Esophagus muscularis mucosa (tissue), 4 donors: ENCODE data around the gene G2E3. TPM values are rescaled to one million over a fixed set of nuclear protein-coding genes. Genes with fewer than 3 reads are reported as not detected.

Experiments used
- DNase-seq: peaks from one replicate; pipeline ENCODE4 v3.0.0-alpha.2; 2017; ENCODE audit errors: extremely low spot score
- H3K27ac ChIP-seq, 4 donors: fragments of 200-600 bp; sonication (generic); replicated peaks in 1 of 4; 1 replicate in 3 of 4; 2 replicates in 1 of 4; pipeline ENCODE4 v1.5.1; 2016 to 2019; ENCODE audit warnings: mild to moderate bottlenecking in 1 of 4
- H3K27me3 ChIP-seq, 4 donors: fragments of 200-600 bp; sonication (generic); one replicate each; pipeline versions ENCODE4 v1.5.1 to v1.6.0; 2016 to 2019
- H3K36me3 ChIP-seq, 4 donors: fragments of 200-600 bp; sonication (generic); one replicate each; pipeline ENCODE4 v1.5.1; 2016 to 2019
- H3K4me1 ChIP-seq, 4 donors: fragments of 200-600 bp; sonication (generic); one replicate each; pipeline ENCODE4 v1.5.1; 2016 to 2019
- H3K4me3 ChIP-seq, 4 donors: fragments of 200-600 bp; sonication (generic); 1 replicate in 2 of 4; 2 replicates in 2 of 4; pipeline ENCODE4 v1.5.1; 2016 to 2019; ENCODE audit warnings: mild to moderate bottlenecking in 4 of 4, moderate library complexity in 1 of 4
- H3K9me3 ChIP-seq, 4 donors: fragments of 200-600 bp; sonication (generic); 1 replicate in 3 of 4; 2 replicates in 1 of 4; pipeline ENCODE4 v1.5.1; 2016 to 2019
- EP300 ChIP-seq: sonication (generic); formaldehyde crosslinking; IDR thresholded peaks from one replicate; pipeline ENCODE4 v1.6.1; 2017; ENCODE audit warnings: antibody characterized with exemption
- POLR2A ChIP-seq: fragments of 450-650 bp; IDR thresholded peaks from one replicate; pipeline ENCODE4 v1.6.1; 2017; ENCODE audit warnings: antibody characterized with exemption, moderate library complexity, mild to moderate bottlenecking, low read depth
- POLR2AphosphoS5 ChIP-seq, 2 donors: sonication (generic); formaldehyde crosslinking; IDR thresholded peaks; one replicate each; pipeline ENCODE4 v1.6.1; 2017; ENCODE audit warnings: antibody characterized with exemption in 2 of 2
- WGBS: methylation state at CpG from one replicate; pipeline ENCODE4 v1.1.5; 2018; 5-methylcytosine and 5-hydroxymethylcytosine counted together
- intact Hi-C: fragments of 100-400 bp; cut with DNase I; formaldehyde crosslinking; loops from one replicate; pipeline ENCODE4 v1.15.1; 2023
- total RNA-seq, 4 donors: library from RNA; depleted of rRNA; stranded (reverse); fragments of >200 nt; gene quantifications; one replicate each; pipeline versions ENCODE4 v1.1.0 to v1.2.1, GENCODE V29; 2016
- TF ChIP-seq, protein P1 (sequence below), 3 experiments: fragments of 200-600 bp in 2 of 3; fragments of 450-650 bp in 1 of 3; sonication (generic) in 2 of 3; IDR thresholded peaks; one replicate each; pipeline ENCODE4 v1.5.1; 2017 to 2019; ENCODE audit warnings: antibody characterized with exemption in 3 of 3, mild to moderate bottlenecking in 2 of 3, moderate library complexity in 1 of 3

The G2E3 gene
- 1 to 10 TPM; 6.7 to 10.0 (median 8.9) TPM for total RNA-seq

DNA sequence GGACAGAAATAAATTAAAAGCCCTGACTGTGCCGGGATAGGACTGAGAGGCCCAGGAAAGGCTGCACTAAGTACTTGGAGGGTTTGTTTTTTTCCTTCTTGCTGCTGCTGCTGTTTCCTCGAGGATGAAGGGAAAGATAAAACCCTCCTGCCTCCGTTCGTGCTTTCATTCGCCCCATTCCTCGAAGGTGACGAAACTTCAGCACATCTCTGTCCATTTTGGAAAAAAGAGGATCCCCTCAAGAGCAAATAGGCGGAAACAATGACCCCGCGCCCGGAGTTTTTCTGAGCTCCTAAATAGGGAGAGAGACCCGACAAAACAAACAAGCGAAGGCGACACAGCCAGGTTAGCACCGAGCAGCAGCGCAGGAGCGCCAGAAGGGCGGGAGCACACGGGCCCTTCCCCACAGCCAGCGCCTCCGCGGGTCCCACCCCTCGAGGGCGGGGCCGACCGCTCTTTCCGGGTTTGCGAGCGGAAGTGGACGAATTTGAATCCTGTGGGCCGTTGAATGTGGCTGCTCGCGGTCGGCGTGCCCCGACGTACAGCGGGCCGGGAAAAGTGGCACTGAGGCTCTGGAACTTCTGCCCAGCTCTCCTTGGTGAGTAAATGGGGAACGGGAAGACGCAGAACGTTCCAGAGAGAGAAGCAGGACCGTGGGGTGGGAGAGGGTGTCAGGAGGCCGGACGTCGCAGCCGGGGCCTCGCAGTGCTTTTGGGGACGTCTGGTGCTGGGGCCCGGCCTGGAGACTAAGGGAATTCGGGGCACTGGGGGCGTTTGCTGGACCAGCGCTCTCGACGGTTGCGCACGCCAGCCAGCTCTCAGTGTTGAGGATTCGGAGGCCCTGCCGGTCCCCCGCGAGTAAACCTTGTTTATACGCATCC is at the start of gene G2E3:
TSS of gene G2E3 (plus strand) at position 484 of the 881 bp plus-strand sequence. CDS start 21,922 bp downstream, outside the sequence.
- TF ChIP-seq POLR2AphosphoS5 (IDR thresholded peaks at IDR 0.05) (peak; percentile 88 to 91), POLR2A (no peak)
- Histone ChIP-seq H3K36me3 (no peaks in the 10 kb centered on the region), H3K27me3 (no peaks in the 10 kb centered on the region), H3K4me1 (peaks cover 6 to 24% (median 22%) of the 10 kb centered on the region in 4 donors), H3K4me3 (peak within 1 kb of the TSS; percentile 72 to 87 (median 76)), H3K27ac (peak within 1 kb of the TSS; percentile 77 to 89 (median 81)), H3K9me3 (no peaks in the 10 kb centered on the region)
- 1% methylated on average over 61 of the region's 62 CpGs for WGBS
- intact Hi-C loops = no loop called here
- peak; percentile 97 for DNase-seq

DNA sequence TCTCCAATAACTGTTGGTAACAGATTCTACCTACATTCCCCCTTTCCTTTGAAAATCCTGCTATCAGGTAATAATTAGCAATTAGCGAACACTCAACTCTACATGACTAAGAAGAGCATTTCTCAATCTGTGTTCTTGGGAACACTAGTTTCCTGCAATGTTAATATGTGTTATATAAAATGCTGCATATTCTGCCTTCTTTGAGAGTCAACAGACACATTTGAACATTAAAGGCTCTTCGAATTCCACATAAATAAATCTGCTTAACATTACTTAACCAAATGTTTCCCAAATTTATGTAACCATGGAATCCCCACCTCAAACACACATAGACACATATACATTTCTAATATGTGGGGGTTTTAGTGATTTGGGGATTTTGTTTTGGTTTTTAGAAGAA is 41.2 kb upstream of the G2E3 start:
- 88% methylated on average over 2 of the region's 2 CpGs for WGBS
- TF ChIP-seq EP300 (no peak), POLR2AphosphoS5 (IDR thresholded peaks at IDR 0.05) (no peak), POLR2A (no peak)
- TF ChIP-seq, protein P1, sequence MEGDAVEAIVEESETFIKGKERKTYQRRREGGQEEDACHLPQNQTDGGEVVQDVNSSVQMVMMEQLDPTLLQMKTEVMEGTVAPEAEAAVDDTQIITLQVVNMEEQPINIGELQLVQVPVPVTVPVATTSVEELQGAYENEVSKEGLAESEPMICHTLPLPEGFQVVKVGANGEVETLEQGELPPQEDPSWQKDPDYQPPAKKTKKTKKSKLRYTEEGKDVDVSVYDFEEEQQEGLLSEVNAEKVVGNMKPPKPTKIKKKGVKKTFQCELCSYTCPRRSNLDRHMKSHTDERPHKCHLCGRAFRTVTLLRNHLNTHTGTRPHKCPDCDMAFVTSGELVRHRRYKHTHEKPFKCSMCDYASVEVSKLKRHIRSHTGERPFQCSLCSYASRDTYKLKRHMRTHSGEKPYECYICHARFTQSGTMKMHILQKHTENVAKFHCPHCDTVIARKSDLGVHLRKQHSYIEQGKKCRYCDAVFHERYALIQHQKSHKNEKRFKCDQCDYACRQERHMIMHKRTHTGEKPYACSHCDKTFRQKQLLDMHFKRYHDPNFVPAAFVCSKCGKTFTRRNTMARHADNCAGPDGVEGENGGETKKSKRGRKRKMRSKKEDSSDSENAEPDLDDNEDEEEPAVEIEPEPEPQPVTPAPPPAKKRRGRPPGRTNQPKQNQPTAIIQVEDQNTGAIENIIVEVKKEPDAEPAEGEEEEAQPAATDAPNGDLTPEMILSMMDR (IDR thresholded peaks at IDR 0.05) = no peak
- DNase-seq = no peak
- Histone ChIP-seq H3K27ac (no peak overlapping the region), H3K4me1 (no peaks in the 10 kb centered on the region), H3K9me3 (no peaks in the 10 kb centered on the region), H3K27me3 (no peaks in the 10 kb centered on the region), H3K36me3 (no peaks in the 10 kb centered on the region), H3K4me3 (no peak overlapping the region)
- intact Hi-C loops = no loop called here

DNA sequence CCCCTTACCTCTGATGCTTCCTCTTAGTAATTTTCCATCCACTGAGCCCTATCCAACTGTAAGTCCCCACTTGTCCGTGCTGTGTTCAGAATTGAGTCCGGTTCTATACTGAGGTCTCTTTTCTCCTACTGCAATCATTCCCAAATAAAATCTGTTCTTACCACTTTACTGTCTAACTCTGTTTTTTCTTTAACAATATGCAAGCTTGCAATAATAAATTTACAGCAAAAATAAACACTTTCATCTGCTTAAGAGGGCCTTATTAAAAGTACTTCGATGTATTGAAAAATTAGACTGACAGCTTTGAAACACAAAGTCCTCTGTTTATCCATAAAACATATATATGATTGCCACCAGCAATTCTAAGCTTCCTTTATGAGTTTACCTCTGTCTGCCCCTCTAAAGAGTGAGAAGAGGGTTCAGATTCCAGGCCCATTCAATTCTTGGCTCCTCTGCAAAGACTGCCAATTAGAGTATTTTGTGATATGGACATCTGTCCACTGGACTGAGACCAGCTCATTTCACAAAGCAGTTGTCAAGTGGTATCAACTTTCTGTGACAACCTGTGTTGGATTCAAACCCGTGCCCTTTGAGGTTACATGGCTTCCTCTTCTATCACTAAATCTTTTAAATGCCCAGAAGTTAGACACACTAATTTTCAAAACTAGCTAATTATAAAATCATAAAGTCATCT is 39.9 kb upstream of the G2E3 start:
- no peak for TF ChIP-seq POLR2AphosphoS5 (IDR thresholded peaks at IDR 0.05)
- TF ChIP-seq POLR2A = no peak
- TF ChIP-seq EP300 = no peak
- TF ChIP-seq, protein P1 (IDR thresholded peaks at IDR 0.05) = no peak
- no peaks in the 10 kb centered on the region for H3K4me1 ChIP-seq
- no peaks in the 10 kb centered on the region for H3K27me3 ChIP-seq
- intact Hi-C loops = no loop called here
- H3K9me3 ChIP-seq = no peaks in the 10 kb centered on the region
- 92% methylated on average over 4 of the region's 4 CpGs for WGBS
- no peak for DNase-seq
- H3K4me3 ChIP-seq = no peak overlapping the region
- no peaks in the 10 kb centered on the region for H3K36me3 ChIP-seq
- H3K27ac ChIP-seq = no peak overlapping the region

GRCh38 chr14:30519961-30520360 is 39.0 kb upstream of the G2E3 start:
- H3K36me3 ChIP-seq = no peaks in the 10 kb centered on the region
- intact Hi-C loops = loop anchor here (5.0 kb wide), 1 partner anchor 143 kb away; no protein-coding TSS in a partner anchor
- H3K9me3 ChIP-seq = no peaks in the 10 kb centered on the region
- no peak for DNase-seq
- no peak overlapping the region for H3K4me3 ChIP-seq
- H3K4me1 ChIP-seq = no peaks in the 10 kb centered on the region
- no peak for TF ChIP-seq POLR2A
- no peak for TF ChIP-seq POLR2AphosphoS5 (IDR thresholded peaks at IDR 0.05)
- no peak for TF ChIP-seq EP300
- TF ChIP-seq, protein P1 (IDR thresholded peaks at IDR 0.05) = no peak
- no peak overlapping the region for H3K27ac ChIP-seq
- WGBS = 95% methylated on average over 1 of the region's 1 CpG
- H3K27me3 ChIP-seq = no peaks in the 10 kb centered on the region

DNA sequence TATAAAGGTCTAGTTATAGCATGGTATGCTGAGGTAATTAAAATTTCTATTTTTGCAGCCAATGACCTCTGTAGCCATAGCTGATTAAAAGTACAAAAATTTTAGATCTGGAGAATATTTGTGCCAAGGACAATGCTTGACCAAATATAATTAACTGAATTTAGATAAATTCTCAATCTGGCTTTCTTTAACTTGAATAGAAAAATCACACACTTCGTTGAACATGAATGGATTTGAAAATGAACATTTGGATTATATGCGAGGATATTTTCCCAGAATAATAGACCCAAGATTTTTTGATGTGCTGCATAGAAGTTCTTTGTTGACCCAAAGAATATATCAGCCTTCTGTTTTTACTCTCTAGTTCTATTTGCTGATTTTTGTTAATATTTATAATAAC is 38.4 kb upstream of the G2E3 start:
- H3K36me3 ChIP-seq = no peaks in the 10 kb centered on the region
- DNase-seq = no peak
- WGBS = 95% methylated on average over 2 of the region's 2 CpGs
- no peak overlapping the region for H3K27ac ChIP-seq
- no peak overlapping the region for H3K4me3 ChIP-seq
- no peak for TF ChIP-seq POLR2AphosphoS5 (IDR thresholded peaks at IDR 0.05)
- no peak for TF ChIP-seq EP300
- TF ChIP-seq, protein P1 (IDR thresholded peaks at IDR 0.05) = no peak
- TF ChIP-seq POLR2A = no peak
- no peaks in the 10 kb centered on the region for H3K4me1 ChIP-seq
- intact Hi-C loops = loop anchor here (5.0 kb wide), 1 partner anchor 143 kb away; no protein-coding TSS in a partner anchor
- H3K27me3 ChIP-seq = no peaks in the 10 kb centered on the region
- no peaks in the 10 kb centered on the region for H3K9me3 ChIP-seq
